GM23338 (cell line): Measurements from ENCODE around the gene TNS3. TPM values are rescaled to one million over a fixed set of nuclear protein-coding genes. Genes with fewer than 3 reads are reported as not detected.

Source experiments
- ATAC-seq: fragments of 200-7000 bp; cut with Tn5 transposase; 3 replicates; pipeline ENCODE4 v1.9.1; 2020
- DNase-seq: peaks from one replicate; pipeline ENCODE4 v3.0.0-alpha.2; 2015; ENCODE audit warnings: low spot score
- H2AFZ ChIP-seq: fragments of 200-600 bp; sonication (generic); 2 replicates; pipeline ENCODE4 v1.8.0; 2016; ENCODE audit warnings: antibody characterized with exemption, mild to moderate bottlenecking, moderate library complexity
- H3F3A ChIP-seq: fragments of 200-600 bp; sonication (generic); replicated peaks from 2 replicates; pipeline ENCODE4 v1.8.0; 2017; ENCODE audit warnings: antibody characterized with exemption, mixed run types, low read depth
- H3K27ac ChIP-seq: fragments of 200-600 bp; sonication (generic); 2 replicates; pipeline ENCODE4 v1.6.1; 2016; ENCODE audit warnings: low read depth
- H3K27me3 ChIP-seq: fragments of 200-600 bp; sonication (generic); 2 replicates; pipeline ENCODE4 v1.8.0; 2016; ENCODE audit warnings: mild to moderate bottlenecking, mixed run types, moderate library complexity; ENCODE audit not compliant: insufficient read depth
- H3K36me3 ChIP-seq: fragments of 200-600 bp; sonication (generic); 2 replicates; pipeline ENCODE4 v1.8.0; 2016; ENCODE audit warnings: mild to moderate bottlenecking; ENCODE audit not compliant: insufficient read depth
- H3K4me1 ChIP-seq: fragments of 200-600 bp; sonication (generic); 2 replicates; pipeline ENCODE4 v1.8.0; 2016; ENCODE audit warnings: mild to moderate bottlenecking, moderate library complexity; ENCODE audit not compliant: insufficient read depth
- H3K4me2 ChIP-seq: fragments of 200-600 bp; sonication (generic); 2 replicates; pipeline ENCODE4 v1.7.1; 2017; ENCODE audit warnings: mixed run types
- H3K4me3 ChIP-seq: fragments of 200-600 bp; sonication (generic); 2 replicates; pipeline ENCODE4 v1.6.1; 2016; ENCODE audit warnings: mixed run types
- H3K79me2 ChIP-seq: fragments of 200-600 bp; sonication (generic); replicated peaks from 2 replicates; pipeline ENCODE4 v1.8.0; 2017; ENCODE audit warnings: mild to moderate bottlenecking; ENCODE audit not compliant: insufficient read depth
- H3K9me2 ChIP-seq: fragments of 200-600 bp; sonication (generic); 2 replicates; pipeline ENCODE4 v1.8.0; 2017; ENCODE audit not compliant: insufficient read depth
- H4K20me1 ChIP-seq: fragments of 200-600 bp; sonication (generic); replicated peaks from 2 replicates; pipeline ENCODE4 v1.8.0; 2017; ENCODE audit warnings: mild to moderate bottlenecking; ENCODE audit not compliant: insufficient read depth
- H3K27ac Mint-ChIP-seq: 2 replicates; pipeline ENCODE4 v1.8.0; 2020; ENCODE audit warnings: inconsistent platforms, mild to moderate bottlenecking, moderate library complexity, mixed read lengths
- H3K27me3 Mint-ChIP-seq: 3 replicates; pipeline ENCODE4 v1.8.0; 2022; ENCODE audit warnings: low read depth, mild to moderate bottlenecking, moderate library complexity, mixed read lengths, inconsistent platforms; ENCODE audit not compliant: insufficient read depth, poor library complexity
- H3K36me3 Mint-ChIP-seq: 3 replicates; pipeline ENCODE4 v1.8.0; 2021; ENCODE audit warnings: low read depth, mild to moderate bottlenecking, inconsistent platforms, moderate library complexity, mixed read lengths
- H3K4me1 Mint-ChIP-seq: 3 replicates; pipeline ENCODE4 v1.8.0; 2020; ENCODE audit warnings: mild to moderate bottlenecking, inconsistent platforms, mixed read lengths
- H3K4me3 Mint-ChIP-seq: 3 replicates; pipeline ENCODE4 v1.8.0; 2021; ENCODE audit warnings: moderate library complexity, mild to moderate bottlenecking, inconsistent platforms, mixed read lengths
- H3K9me3 Mint-ChIP-seq: 3 replicates; pipeline ENCODE4 v1.8.0; 2020; ENCODE audit warnings: moderate library complexity, mild to moderate bottlenecking, inconsistent platforms, mixed read lengths
- CREB1 ChIP-seq: fragments of 250-450 bp; sonication (Bioruptor Pico); IDR thresholded peaks from 2 replicates; pipeline ENCODE4 v1.5.0; 2020; ENCODE audit warnings: low read depth, mild to moderate bottlenecking, moderate library complexity
- CTCF ChIP-seq, 2 experiments: fragments of 200-600 bp in 1 of 2; sonication (generic) in 1 of 2; conservative IDR thresholded peaks; 2 replicates each; pipeline versions ENCODE4 v1.5.1 to v1.6.1; 2016 to 2017; ENCODE audit warnings: antibody characterized with exemption in 2 of 2, low read depth in 2 of 2, mild to moderate bottlenecking in 2 of 2, moderate library complexity in 1 of 2
- ETS1 ChIP-seq: IDR thresholded peaks from 2 replicates; pipeline ENCODE4 v1.6.1; 2016; ENCODE audit warnings: antibody characterized with exemption
- EZH2 ChIP-seq: fragments of 200-600 bp; sonication (generic); IDR thresholded peaks from one replicate; pipeline ENCODE4 v1.8.0; 2017; ENCODE audit warnings: antibody characterized with exemption, mild to moderate bottlenecking, low read depth; ENCODE audit not compliant: unreplicated experiment
- EZH2phosphoT487 ChIP-seq: fragments of 200-600 bp; sonication (generic); IDR thresholded peaks from one replicate; pipeline ENCODE4 v1.8.1; 2018; ENCODE audit warnings: antibody characterized with exemption; ENCODE audit not compliant: unreplicated experiment
- JUNB ChIP-seq: IDR thresholded peaks from one replicate; pipeline ENCODE4 v1.6.1; 2016; ENCODE audit warnings: antibody characterized with exemption; ENCODE audit not compliant: unreplicated experiment
- NANOG ChIP-seq: IDR thresholded peaks from 2 replicates; pipeline ENCODE4 v1.6.1; 2016; ENCODE audit warnings: antibody characterized with exemption, borderline replicate concordance
- POLR2AphosphoS5 ChIP-seq: IDR thresholded peaks from 2 replicates; pipeline ENCODE4 v1.6.1; 2016; ENCODE audit warnings: antibody characterized with exemption, low read depth
- REST ChIP-seq: IDR thresholded peaks from one replicate; pipeline ENCODE4 v1.6.1; 2018; ENCODE audit warnings: antibody characterized with exemption; ENCODE audit not compliant: unreplicated experiment
- STAT1 ChIP-seq: IDR thresholded peaks from one replicate; pipeline ENCODE4 v1.6.1; 2016; ENCODE audit warnings: antibody characterized with exemption; ENCODE audit not compliant: unreplicated experiment
- ZNF114 ChIP-seq: fragments of 250-450 bp; sonication (Bioruptor Pico); IDR thresholded peaks from 2 replicates; pipeline ENCODE4 v1.5.0; 2020; ENCODE audit warnings: mild to moderate bottlenecking, moderate library complexity
- ZNF331 ChIP-seq: fragments of 250-450 bp; sonication (Bioruptor Pico); IDR thresholded peaks from 2 replicates; pipeline ENCODE4 v1.5.0; 2020; ENCODE audit warnings: low read depth, mild to moderate bottlenecking, moderate library complexity
- polyA plus RNA-seq: library from polyadenylated mRNA; unstranded; fragments of >200 nt; fragmentation: Nextera tagmentation; extraction: Ambion mirVana; gene quantifications from 2 replicates; pipeline ENCODE4 v1.2.1, GENCODE V29; 2016
- total RNA-seq: library from RNA; depleted of rRNA; stranded (reverse); fragments of >200 nt; shearing (Covaris generic); gene quantifications from 2 replicates; pipeline ENCODE4 v1.2.3, GENCODE V29; 2014
- TF ChIP-seq, protein P1 (sequence below): fragments of 250-450 bp; sonication (Bioruptor Pico); IDR thresholded peaks from 2 replicates; pipeline ENCODE4 v1.5.0; 2020; ENCODE audit warnings: mild to moderate bottlenecking, moderate library complexity

Gene TNS3
- total and polyA plus RNA-seq, 2 experiments from 2014 or later, result 6.2 to 28.7 TPM

DNA sequence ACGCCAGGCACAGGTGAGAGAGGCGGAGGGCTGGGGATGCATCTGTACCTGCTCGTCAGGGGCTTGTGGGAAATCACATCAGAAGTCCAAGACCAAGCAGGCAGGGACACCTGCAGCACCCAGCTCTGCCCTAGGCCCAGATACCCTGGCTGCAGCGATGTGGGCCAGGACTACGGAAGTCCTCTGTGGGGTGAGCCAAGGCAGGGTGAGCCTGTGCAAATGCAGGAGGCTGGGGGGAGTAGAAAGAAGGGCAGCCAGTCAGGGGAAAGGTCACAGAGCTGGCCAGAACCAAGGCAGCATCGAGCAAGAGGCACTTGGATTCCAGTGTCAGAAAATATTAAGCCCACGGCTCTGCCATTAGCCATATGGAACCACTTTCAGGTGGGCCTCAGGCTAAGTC lies 85.2 kb downstream of the TNS3 start:
- TF ChIP-seq REST (no peak), ZNF114 (CRISPR knock-in tag) (no peak), CTCF (conservative IDR thresholded peaks at IDR 0.05; ENCODE audit: low read depth in 2 of 2) (no peak), ETS1 (no peak), ZNF331 (CRISPR knock-in tag) (no peak), EZH2phosphoT487 (no peak), STAT1 (no peak), POLR2AphosphoS5 (no peak), NANOG (no peak), CREB1 (CRISPR knock-in tag) (no peak), JUNB (no peak), EZH2 (no peak)
- TF ChIP-seq, protein P1, sequence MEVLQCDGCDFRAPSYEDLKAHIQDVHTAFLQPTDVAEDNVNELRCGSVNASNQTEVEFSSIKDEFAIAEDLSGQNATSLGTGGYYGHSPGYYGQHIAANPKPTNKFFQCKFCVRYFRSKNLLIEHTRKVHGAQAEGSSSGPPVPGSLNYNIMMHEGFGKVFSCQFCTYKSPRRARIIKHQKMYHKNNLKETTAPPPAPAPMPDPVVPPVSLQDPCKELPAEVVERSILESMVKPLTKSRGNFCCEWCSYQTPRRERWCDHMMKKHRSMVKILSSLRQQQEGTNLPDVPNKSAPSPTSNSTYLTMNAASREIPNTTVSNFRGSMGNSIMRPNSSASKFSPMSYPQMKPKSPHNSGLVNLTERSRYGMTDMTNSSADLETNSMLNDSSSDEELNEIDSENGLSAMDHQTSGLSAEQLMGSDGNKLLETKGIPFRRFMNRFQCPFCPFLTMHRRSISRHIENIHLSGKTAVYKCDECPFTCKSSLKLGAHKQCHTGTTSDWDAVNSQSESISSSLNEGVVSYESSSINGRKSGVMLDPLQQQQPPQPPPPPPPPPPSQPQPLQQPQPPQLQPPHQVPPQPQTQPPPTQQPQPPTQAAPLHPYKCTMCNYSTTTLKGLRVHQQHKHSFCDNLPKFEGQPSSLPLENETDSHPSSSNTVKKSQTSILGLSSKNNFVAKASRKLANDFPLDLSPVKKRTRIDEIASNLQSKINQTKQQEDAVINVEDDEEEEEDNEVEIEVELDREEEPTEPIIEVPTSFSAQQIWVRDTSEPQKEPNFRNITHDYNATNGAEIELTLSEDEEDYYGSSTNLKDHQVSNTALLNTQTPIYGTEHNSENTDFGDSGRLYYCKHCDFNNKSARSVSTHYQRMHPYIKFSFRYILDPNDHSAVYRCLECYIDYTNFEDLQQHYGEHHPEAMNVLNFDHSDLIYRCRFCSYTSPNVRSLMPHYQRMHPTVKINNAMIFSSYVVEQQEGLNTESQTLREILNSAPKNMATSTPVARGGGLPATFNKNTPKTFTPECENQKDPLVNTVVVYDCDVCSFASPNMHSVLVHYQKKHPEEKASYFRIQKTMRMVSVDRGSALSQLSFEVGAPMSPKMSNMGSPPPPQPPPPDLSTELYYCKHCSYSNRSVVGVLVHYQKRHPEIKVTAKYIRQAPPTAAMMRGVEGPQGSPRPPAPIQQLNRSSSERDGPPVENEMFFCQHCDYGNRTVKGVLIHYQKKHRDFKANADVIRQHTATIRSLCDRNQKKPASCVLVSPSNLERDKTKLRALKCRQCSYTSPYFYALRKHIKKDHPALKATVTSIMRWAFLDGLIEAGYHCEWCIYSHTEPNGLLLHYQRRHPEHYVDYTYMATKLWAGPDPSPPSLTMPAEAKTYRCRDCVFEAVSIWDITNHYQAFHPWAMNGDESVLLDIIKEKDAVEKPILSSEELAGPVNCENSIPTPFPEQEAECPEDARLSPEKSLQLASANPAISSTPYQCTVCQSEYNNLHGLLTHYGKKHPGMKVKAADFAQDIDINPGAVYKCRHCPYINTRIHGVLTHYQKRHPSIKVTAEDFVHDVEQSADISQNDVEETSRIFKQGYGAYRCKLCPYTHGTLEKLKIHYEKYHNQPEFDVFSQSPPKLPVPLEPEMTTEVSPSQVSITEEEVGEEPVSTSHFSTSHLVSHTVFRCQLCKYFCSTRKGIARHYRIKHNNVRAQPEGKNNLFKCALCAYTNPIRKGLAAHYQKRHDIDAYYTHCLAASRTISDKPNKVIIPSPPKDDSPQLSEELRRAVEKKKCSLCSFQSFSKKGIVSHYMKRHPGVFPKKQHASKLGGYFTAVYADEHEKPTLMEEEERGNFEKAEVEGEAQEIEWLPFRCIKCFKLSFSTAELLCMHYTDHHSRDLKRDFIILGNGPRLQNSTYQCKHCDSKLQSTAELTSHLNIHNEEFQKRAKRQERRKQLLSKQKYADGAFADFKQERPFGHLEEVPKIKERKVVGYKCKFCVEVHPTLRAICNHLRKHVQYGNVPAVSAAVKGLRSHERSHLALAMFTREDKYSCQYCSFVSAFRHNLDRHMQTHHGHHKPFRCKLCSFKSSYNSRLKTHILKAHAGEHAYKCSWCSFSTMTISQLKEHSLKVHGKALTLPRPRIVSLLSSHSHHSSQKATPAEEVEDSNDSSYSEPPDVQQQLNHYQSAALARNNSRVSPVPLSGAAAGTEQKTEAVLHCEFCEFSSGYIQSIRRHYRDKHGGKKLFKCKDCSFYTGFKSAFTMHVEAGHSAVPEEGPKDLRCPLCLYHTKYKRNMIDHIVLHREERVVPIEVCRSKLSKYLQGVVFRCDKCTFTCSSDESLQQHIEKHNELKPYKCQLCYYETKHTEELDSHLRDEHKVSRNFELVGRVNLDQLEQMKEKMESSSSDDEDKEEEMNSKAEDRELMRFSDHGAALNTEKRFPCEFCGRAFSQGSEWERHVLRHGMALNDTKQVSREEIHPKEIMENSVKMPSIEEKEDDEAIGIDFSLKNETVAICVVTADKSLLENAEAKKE (CRISPR knock-in tag), result no peak
- DNase-seq, result no peak
- H3K36me3 ChIP-seq, result no peaks in the 10 kb centered on the region
- no peaks in the 10 kb centered on the region for H3K9me2 ChIP-seq
- no peak overlapping the region for H2AFZ ChIP-seq
- peaks cover 26% of the 10 kb centered on the region for H3K4me1 ChIP-seq
- Mint-ChIP-seq H3K9me3 (no peaks in the 10 kb centered on the region), H3K27me3 (peaks cover 16% of the 10 kb centered on the region), H3K4me3 (no peak overlapping the region), H3K4me1 (peaks cover 62% of the 10 kb centered on the region), H3K36me3 (peaks cover 4% of the 10 kb centered on the region), H3K27ac (no peak overlapping the region; the same call in 1 of the 2 replicates)
- no peak for ATAC-seq
- peaks cover 21% of the 10 kb centered on the region for H3K79me2 ChIP-seq
- H3K27me3 ChIP-seq, result no peaks in the 10 kb centered on the region
- H3K4me2 ChIP-seq, result no peak overlapping the region
- H3K4me3 ChIP-seq, result no peak overlapping the region
- H3K27ac ChIP-seq, result no peak overlapping the region
- no peaks in the 10 kb centered on the region for H3F3A ChIP-seq
- H4K20me1 ChIP-seq, result no peaks in the 10 kb centered on the region; the same call in 1 of the 2 replicates
